NB4 (cell line): ENCODE results near the gene SVIL.

Source experiments
- DNase-seq: peaks from one replicate; pipeline ENCODE4 v3.0.0; 2010; ENCODE audit warnings: low read depth
- H3K4me3 ChIP-seq: one replicate; pipeline ENCODE4 v1.5.1; 2011; ENCODE audit warnings: mild to moderate bottlenecking, low read depth, low read length, moderate library complexity
- MYC ChIP-seq: IDR thresholded peaks from 2 replicates; pipeline ENCODE4 v1.6.1; 2011; ENCODE audit warnings: low read depth, low read length
- POLR2A ChIP-seq: IDR thresholded peaks from 2 replicates; pipeline ENCODE4 v1.6.1; 2011; ENCODE audit warnings: mild to moderate bottlenecking; ENCODE audit not compliant: insufficient read length; ENCODE audit errors: extremely low read depth
- TF ChIP-seq, protein P1 (sequence below): IDR thresholded peaks from one replicate; pipeline ENCODE4 v1.5.1; 2012; ENCODE audit warnings: low read depth, low read length
- TF ChIP-seq, protein P2 (sequence below): IDR thresholded peaks from 2 replicates; pipeline ENCODE4 v1.6.1; 2011; ENCODE audit warnings: low read depth, low read length

Gene SVIL

GRCh38 chr10:29663718-29664117, 28.9 kb upstream of the SVIL start:
- no peak for DNase-seq
- H3K4me3 ChIP-seq: no peak overlapping the region
- TF ChIP-seq, protein P1, sequence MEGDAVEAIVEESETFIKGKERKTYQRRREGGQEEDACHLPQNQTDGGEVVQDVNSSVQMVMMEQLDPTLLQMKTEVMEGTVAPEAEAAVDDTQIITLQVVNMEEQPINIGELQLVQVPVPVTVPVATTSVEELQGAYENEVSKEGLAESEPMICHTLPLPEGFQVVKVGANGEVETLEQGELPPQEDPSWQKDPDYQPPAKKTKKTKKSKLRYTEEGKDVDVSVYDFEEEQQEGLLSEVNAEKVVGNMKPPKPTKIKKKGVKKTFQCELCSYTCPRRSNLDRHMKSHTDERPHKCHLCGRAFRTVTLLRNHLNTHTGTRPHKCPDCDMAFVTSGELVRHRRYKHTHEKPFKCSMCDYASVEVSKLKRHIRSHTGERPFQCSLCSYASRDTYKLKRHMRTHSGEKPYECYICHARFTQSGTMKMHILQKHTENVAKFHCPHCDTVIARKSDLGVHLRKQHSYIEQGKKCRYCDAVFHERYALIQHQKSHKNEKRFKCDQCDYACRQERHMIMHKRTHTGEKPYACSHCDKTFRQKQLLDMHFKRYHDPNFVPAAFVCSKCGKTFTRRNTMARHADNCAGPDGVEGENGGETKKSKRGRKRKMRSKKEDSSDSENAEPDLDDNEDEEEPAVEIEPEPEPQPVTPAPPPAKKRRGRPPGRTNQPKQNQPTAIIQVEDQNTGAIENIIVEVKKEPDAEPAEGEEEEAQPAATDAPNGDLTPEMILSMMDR: no peak
- TF ChIP-seq MYC (no peak), POLR2A (no peak)
- TF ChIP-seq, protein P2, sequence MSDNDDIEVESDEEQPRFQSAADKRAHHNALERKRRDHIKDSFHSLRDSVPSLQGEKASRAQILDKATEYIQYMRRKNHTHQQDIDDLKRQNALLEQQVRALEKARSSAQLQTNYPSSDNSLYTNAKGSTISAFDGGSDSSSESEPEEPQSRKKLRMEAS: no peak

GRCh38 chr10:29658984-29659965, 24.5 kb upstream of the SVIL start:
- no peak overlapping the region for H3K4me3 ChIP-seq
- TF ChIP-seq, protein P1: peak; percentile 4
- TF ChIP-seq POLR2A (no peak), MYC (no peak)
- peak; percentile 85 for DNase-seq

GRCh38 chr10:29657719-29658274, 23.0 kb upstream of the SVIL start:
- no peak overlapping the region for H3K4me3 ChIP-seq
- DNase-seq: no peak
- TF ChIP-seq POLR2A (no peak), MYC (no peak)
- TF ChIP-seq, protein P2: no peak
- TF ChIP-seq, protein P1: no peak

DNA sequence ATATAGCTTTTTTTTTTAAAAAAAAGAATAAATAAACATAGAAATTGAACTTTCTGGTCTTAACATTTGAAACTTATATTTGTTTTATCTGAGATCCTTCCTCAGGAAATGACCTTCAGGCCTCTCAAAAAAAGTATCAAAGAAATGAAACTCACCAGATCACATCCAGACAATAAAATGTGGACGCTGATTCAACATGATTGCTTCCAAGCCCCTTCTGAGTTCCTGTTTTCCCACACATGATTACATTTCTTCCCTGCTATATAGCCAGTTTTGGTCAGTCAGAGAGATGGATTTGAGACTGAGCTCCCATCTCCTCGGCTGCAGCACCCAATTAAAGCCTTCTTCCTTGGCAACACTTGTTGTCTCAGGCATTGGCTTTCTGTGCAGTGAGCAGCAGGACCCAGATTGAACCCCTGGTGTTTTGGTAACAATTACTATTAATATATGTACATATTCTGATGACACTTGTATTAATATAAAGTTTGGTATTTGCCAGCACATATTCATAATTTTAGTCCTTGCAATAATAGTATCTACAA, 21.8 kb upstream of the SVIL start:
- TF ChIP-seq, protein P2: no peak
- TF ChIP-seq, protein P1: no peak
- TF ChIP-seq POLR2A (no peak), MYC (no peak)
- no peak overlapping the region for H3K4me3 ChIP-seq
- no peak for DNase-seq

- DNase-seq: no peak
- H3K4me3 ChIP-seq: no peak overlapping the region
- TF ChIP-seq, protein P1: no peak
- TF ChIP-seq, protein P2: no peak
- TF ChIP-seq MYC: no peak
- no peak for TF ChIP-seq POLR2A
Observed at GRCh38 chr10:29652192-29652591, 17.4 kb upstream of the SVIL start.
